GM12875 (cell line): ENCODE measurements around the gene DEAF1.

ENCODE experiments used
- H3K4me3 ChIP-seq: one replicate; pipeline ENCODE4 v1.5.1; 2011; ENCODE audit warnings: low read depth, low read length, control low read depth
- TF ChIP-seq, protein P1 (sequence below): IDR thresholded peaks from 2 replicates; pipeline ENCODE4 v1.5.1; 2011; ENCODE audit warnings: low read depth, mild to moderate bottlenecking, control low read depth, inconsistent platforms, low read length, moderate library complexity, borderline replicate concordance; ENCODE audit not compliant: insufficient read depth

DEAF1 gene

DNA sequence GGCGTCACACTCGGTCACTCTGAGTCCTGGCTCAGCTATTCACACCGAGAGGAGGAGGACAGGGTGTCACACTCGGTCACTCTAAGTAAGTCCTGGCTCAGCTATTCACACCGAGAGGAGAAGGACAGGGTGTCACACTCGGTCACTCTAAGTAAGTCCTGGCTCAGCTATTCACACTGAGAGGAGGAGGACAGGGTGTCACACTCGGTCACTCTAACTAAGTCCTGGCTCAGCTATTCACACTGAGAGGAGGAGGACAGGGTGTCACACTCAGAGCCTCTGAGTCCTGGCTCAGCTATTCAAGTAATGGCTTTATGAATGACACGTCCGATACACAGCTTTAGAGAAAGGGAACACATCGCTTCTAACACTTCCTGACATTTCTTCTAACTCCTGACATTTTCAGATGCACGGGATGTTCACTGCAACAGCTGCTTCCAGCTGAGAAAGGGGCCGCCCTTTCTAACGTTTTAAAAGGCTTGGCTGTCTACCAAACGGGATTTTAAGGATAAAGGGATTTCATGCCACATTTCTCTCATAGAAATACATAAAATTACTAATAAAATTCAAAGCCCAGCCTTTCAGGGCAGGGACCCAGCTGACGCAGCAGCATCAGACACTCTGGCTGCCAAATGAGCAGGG, 29.8 kb downstream of the DEAF1 start:
- H3K4me3 ChIP-seq: no peak overlapping the region
- TF ChIP-seq, protein P1, sequence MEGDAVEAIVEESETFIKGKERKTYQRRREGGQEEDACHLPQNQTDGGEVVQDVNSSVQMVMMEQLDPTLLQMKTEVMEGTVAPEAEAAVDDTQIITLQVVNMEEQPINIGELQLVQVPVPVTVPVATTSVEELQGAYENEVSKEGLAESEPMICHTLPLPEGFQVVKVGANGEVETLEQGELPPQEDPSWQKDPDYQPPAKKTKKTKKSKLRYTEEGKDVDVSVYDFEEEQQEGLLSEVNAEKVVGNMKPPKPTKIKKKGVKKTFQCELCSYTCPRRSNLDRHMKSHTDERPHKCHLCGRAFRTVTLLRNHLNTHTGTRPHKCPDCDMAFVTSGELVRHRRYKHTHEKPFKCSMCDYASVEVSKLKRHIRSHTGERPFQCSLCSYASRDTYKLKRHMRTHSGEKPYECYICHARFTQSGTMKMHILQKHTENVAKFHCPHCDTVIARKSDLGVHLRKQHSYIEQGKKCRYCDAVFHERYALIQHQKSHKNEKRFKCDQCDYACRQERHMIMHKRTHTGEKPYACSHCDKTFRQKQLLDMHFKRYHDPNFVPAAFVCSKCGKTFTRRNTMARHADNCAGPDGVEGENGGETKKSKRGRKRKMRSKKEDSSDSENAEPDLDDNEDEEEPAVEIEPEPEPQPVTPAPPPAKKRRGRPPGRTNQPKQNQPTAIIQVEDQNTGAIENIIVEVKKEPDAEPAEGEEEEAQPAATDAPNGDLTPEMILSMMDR: no peak

DNA sequence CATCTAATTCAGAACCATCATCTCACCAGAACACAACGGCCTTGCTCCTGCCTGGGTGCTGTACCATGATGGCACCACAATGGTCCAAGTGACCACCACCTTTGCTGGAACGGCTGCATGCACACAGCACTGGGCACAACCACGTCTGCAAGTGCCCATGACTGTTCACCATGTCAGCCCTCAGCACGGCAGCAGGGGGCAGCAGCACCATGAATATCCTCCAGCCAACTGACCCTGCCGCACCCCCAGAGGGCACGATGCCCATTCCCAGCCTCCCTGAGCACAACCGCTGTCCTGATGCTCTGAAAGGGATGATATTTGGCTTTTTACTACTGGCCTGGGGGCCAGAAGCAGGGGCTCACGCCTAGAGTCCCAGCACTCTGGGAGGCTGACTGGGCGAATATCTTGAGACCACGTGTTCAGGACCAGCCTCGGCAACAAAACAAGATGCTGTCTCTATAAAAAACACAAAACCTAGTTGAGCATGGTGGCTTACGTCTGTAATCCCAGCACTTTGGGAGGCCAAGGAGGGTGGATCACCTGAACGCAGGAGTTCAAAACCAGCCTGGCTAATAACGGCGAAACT, 32.2 kb downstream of the DEAF1 start:
- TF ChIP-seq, protein P1: peak; percentile 85
- no peak overlapping the region for H3K4me3 ChIP-seq

DNA sequence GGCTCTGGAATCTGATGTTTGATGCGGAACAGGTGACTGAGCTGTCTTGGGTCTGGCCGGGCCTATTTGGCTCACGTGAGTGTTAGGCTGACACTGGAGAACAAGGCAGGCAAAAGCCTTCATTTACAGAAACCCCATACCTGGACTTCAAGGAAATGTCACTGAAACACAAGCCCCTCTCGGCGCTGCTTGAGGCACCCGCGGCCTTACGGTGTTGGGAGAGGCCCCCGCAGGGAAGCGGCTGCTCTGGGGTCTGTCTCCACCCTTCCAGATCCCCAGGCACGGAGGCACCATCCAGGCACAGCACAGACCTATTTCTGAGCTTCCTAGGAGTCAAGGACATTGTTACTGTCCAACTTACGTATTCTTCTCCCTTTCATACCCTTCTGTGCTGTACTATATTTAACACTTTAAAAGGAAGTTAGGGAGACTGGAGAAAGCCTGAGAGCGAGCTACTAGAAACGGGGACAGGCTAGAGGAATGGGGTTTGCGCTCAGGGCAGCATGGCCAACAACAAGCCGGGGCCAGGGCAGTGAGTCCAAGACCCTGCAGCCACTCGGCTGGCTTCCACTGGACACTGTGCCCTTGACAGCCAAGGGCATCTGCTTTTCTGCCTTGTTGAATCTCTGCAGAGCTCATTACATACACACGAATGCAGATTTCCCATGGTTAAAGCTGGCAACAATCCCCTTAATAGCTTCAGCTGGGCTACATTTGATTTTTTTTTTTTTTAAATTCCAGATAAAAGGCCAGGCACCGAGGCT, 34.2 kb downstream of the DEAF1 start:
- no peak overlapping the region for H3K4me3 ChIP-seq
- TF ChIP-seq, protein P1: no peak

DNA sequence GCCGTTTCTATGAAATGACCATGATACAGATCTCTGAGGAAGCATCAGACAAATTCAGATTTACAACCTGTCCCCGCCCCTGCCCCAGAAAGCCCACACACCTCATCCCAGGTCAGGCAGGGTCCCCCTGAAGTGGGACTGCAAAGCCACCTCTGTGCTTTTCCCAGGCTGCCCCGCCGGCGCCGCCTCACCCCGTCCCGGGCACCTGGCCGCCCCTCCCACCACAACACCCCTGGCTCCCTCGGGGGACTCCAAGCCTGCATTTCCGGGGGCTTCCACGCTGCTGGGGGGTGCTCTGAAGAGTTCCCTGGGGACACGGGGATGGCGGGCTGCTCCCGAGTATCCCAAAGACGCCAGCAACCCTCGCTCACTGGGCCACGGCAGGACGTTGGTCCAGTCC, 34.7 kb downstream of the DEAF1 start:
- TF ChIP-seq, protein P1: no peak
- no peak overlapping the region for H3K4me3 ChIP-seq

DNA sequence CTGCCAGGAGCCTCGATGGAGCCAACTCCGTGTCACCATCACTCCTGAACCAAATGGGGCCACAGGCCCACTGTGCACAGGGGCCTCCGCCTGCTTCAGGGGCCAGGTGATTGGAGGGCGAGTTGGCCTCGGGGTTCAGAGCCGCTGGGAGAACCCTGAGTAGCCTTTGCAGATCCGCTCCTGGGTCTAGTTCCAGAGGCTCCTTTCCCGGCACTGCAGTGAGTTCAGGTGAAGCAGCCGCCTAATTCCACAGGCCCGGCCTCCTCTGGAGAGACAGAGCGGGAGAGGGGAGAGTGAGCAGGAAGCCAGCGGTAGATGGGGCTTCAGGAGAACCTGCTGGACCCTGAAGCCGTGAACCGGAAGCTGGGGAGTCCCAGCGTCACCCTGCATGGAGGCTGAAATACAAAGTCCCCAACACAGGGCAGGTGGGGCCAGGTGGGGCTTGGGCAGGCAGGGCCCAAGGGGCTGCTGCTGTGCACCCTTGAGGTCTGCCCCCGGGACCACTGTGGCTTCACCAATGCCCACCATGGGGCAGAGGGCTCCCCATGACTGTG, 35.4 kb downstream of the DEAF1 start:
- no peak overlapping the region for H3K4me3 ChIP-seq
- TF ChIP-seq, protein P1: no peak

DNA sequence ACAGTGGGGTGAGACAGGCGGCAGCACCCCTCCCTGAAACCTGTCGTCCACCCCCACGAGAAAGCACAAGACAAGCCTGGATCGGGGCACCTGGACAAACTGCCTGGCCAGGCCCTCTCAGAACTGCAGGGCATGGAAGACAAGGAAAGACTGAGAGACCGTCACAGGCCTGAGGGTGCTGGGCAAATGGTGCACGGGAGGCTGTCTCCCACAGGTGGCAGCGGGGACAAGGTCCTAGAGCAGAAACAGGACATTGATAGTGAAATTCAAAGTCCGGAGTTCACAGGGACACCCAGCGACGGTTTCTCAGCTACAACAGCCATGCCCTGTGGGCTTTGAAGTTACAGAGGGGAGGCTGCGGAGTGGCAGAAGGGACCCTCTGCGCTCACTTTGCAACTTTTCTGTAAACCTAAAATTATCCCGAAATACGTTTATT, 37.3 kb downstream of the DEAF1 start:
- no peak overlapping the region for H3K4me3 ChIP-seq
- TF ChIP-seq, protein P1: no peak
